ENCODE data around the gene PLA1A. TPM values are rescaled to one million over a fixed set of nuclear protein-coding genes. Genes with fewer than 3 reads are reported as not detected.
"Not testable (repeated sequence)": the region's sequence is repeated elsewhere in the genome, so short reads cannot be mapped to it uniquely, and the experiment has no call there.

Gene PLA1A
- total RNA-seq, 1 donor = 2.7 TPM

- Histone ChIP-seq H3K27me3 (ENCODE audit: insufficient read depth, low read length) (no peaks in the 10 kb centered on the region), H3K4me1 (ENCODE audit: insufficient read depth, low read length) (peaks cover 17% of the 10 kb centered on the region), H3K4me3 (ENCODE audit: low read length) (no peak overlapping the region), H3K9me3 (ENCODE audit: low read depth, low read length) (no peaks in the 10 kb centered on the region)
Measured at GRCh38 chr3:119673875-119674274, 76.2 kb downstream of the PLA1A start.

GRCh38 chr3:119675188-119675874 is 77.6 kb downstream of the PLA1A start:
- no peak overlapping the region for H3K4me3 ChIP-seq (ENCODE audit: low read length)
- H3K9me3 ChIP-seq (ENCODE audit: low read depth, low read length) = no peaks in the 10 kb centered on the region
- H3K27me3 ChIP-seq (ENCODE audit: insufficient read depth, low read length) = no peaks in the 10 kb centered on the region
- H3K4me1 ChIP-seq (ENCODE audit: insufficient read depth, low read length) = peaks cover 17% of the 10 kb centered on the region

GRCh38 chr3:119676020-119676419 is 78.3 kb downstream of the PLA1A start:
- H3K4me1 ChIP-seq (ENCODE audit: insufficient read depth, low read length) = peaks cover 17% of the 10 kb centered on the region
- no peak overlapping the region for H3K4me3 ChIP-seq (ENCODE audit: low read length)
- H3K27me3 ChIP-seq (ENCODE audit: insufficient read depth, low read length) = no peaks in the 10 kb centered on the region

DNA sequence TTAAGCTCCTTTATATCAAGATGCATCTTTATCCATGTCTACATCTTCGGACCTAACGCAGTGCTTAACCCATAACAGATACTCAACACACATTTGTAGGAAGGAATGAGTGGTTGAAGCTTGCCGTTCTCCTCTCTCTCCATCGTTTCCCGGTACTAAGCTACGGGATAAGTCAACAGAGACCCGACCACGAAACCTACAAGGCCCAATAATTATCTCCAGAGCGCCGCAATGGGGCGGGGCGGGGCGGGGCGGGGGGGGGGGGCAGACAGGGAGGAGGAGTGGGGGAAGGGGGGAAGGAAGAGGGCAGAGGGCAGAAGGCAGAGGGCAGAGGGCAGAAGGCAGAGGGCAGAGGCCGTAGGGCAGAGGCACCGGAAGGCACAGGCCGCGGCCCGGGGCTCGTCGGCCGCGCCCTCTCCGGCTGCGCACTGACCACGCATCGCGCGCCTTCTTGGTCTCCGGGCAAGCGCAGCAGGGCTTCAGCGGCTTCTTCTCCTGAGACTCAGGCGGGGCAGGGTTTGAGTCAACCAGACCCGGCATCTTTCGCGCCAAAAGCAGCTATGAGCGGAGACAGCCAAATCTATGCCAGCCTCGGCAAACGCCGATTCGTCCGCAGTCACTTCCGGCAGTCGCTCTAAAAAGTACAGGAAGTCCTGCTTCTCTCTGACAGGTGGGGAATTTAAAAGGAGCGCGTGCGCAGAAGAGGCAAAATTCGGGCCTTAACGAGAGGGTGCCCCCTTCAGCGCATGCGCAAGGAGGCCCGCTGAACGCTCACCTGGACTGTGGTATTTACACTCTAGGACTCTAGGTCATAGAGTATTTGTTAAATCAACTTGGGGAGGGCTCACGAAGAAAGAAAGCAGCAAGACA is 79.3 kb downstream of the PLA1A start, which contains the start of gene COX17:
TSS of gene COX17 (minus strand) at position 636 of the 870 bp plus-strand sequence. CDS start at position 540, 96 bp downstream.
- no peaks in the 10 kb centered on the region for H3K9me3 ChIP-seq (ENCODE audit: low read depth, low read length)
- peaks cover 17% of the 10 kb centered on the region for H3K4me1 ChIP-seq (ENCODE audit: insufficient read depth, low read length)
- peak within 1 kb of the TSS; percentile 64 for H3K4me3 ChIP-seq (ENCODE audit: low read length)
- no peaks in the 10 kb centered on the region for H3K27me3 ChIP-seq (ENCODE audit: insufficient read depth, low read length)

More at GRCh38 chr3:119676020-119676419, 78.3 kb downstream of the PLA1A start:
- no peaks in the 10 kb centered on the region for H3K9me3 ChIP-seq (ENCODE audit: low read depth, low read length)

- no peaks in the 10 kb centered on the region for H3K27me3 ChIP-seq (ENCODE audit: insufficient read depth, low read length)
- H3K4me1 ChIP-seq (ENCODE audit: insufficient read depth, low read length) = peaks cover 17% of the 10 kb centered on the region
- no peaks in the 10 kb centered on the region for H3K9me3 ChIP-seq (ENCODE audit: low read depth, low read length)
- H3K4me3 ChIP-seq (ENCODE audit: low read length) = peak overlapping the region; percentile 64
Measured at GRCh38 chr3:119677641-119677934, 79.9 kb downstream of the PLA1A start.

DNA sequence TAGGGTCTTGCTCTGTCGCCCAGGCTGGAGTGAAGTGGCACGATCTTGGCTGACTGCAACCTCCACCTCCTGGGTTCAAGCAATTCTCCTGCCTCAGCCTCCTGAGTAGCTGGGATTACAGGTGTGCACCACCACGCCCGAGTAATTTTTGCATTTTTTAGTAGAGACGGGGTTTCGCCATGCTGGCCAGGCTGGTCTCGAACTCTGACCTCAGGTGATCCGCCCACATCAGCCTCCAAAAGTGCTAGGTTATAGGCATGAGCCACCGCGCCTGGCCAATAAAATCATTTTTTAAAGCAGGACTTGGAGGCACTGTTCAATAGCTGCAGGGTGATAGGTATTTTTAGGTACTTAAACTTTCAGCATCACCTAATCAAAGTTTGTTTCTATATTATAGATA is 80.5 kb downstream of the PLA1A start:
- H3K9me3 ChIP-seq (ENCODE audit: low read depth, low read length); H3K27me3 ChIP-seq (ENCODE audit: insufficient read depth, low read length); H3K4me3 ChIP-seq (ENCODE audit: low read length): not testable (repeated sequence)
- peaks cover 17% of the 10 kb centered on the region for H3K4me1 ChIP-seq (ENCODE audit: insufficient read depth, low read length)

Other genes with a start within 250 kb of the PLA1A start
- 59.2 TPM for gene TMEM39A, start 134.3 kb upstream of the PLA1A start, total RNA-seq
- gene POGLUT1, start 128.9 kb upstream of the PLA1A start, total RNA-seq = 8.8 TPM
- gene TIMMDC1, start 99.3 kb upstream of the PLA1A start, total RNA-seq = 19.0 TPM
- gene CD80, start 38.3 kb upstream of the PLA1A start, total RNA-seq = 5.9 TPM
- 4.5 TPM for gene ADPRH, start 18.4 kb upstream of the PLA1A start, total RNA-seq
- gene POPDC2, start 62.7 kb downstream of the PLA1A start, total RNA-seq = 21.5 TPM
- gene COX17, start 79.5 kb downstream of the PLA1A start, total RNA-seq = 21.5 TPM
- gene CFAP91, start 105.1 kb downstream of the PLA1A start, total RNA-seq = 0.21 TPM
- gene NR1I2, start 184.2 kb downstream of the PLA1A start, total RNA-seq = not detected

Data from mononuclear cell (primary cell).